Endothelial cell of umbilical vein (primary cell): ENCODE results near the gene B3GNT7. TPM values are rescaled to one million over a fixed set of nuclear protein-coding genes. Genes with fewer than 3 reads are reported as not detected.

Source experiments
- BruUV-seq: library from RNA; stranded (reverse); fragments of 400-500 nt; replicated peaks from 2 replicates; lab custom pipeline; 2021; lab: Mats Ljungman, UMichigan
- CTCF ChIA-PET: fragments of 300-600, 350-600 bp; sonication (Branson Sonifier 250); formaldehyde crosslinking; loops from one replicate; lab custom pipeline; 2021; ENCODE audit warnings: antibody characterized with exemption, inconsistent platforms; lab: Charles Lee
- POLR2A ChIA-PET: fragments of 300-600, 350-600 bp; sonication (Branson Sonifier 250); formaldehyde crosslinking; loops from one replicate; lab custom pipeline; 2021; ENCODE audit warnings: antibody characterized with exemption, inconsistent platforms; lab: Charles Lee
- DNase-seq: peaks from one replicate; pipeline ENCODE4 v3.0.0-alpha.2; 2011; ENCODE audit warnings: low read depth, low spot score
- FAIRE-seq: peaks from 2 replicates; lab custom pipeline; 2011; peaks lifted over from hg19 to GRCh38; lab: Jason Lieb, UNC
- H2AFZ ChIP-seq: 2 replicates; pipeline ENCODE4 v1.6.0; 2012; ENCODE audit warnings: low read depth, low read length, control low read depth, inconsistent platforms
- H3K27ac ChIP-seq: 2 replicates; pipeline ENCODE4 v1.5.1; 2011; ENCODE audit warnings: low read depth, mild to moderate bottlenecking, control low read depth, low read length, moderate library complexity; ENCODE audit not compliant: insufficient read depth
- H3K27me3 ChIP-seq, 2 experiments: 2 replicates each; pipeline versions ENCODE4 v1.6.0 to v1.6.1; 2011; ENCODE audit warnings: low read length in 2 of 2, mixed read lengths in 1 of 2; ENCODE audit not compliant: control insufficient read depth in 2 of 2, insufficient read depth in 2 of 2
- H3K36me3 ChIP-seq, 2 experiments: 2 replicates in 1 of 2; 3 replicates in 1 of 2; pipeline ENCODE4 v1.5.1; 2011; ENCODE audit warnings: low read length in 2 of 2, mild to moderate bottlenecking in 1 of 2, moderate library complexity in 1 of 2; ENCODE audit not compliant: control insufficient read depth in 2 of 2, insufficient read depth in 2 of 2; ENCODE audit errors: extremely low read depth in 1 of 2
- H3K4me1 ChIP-seq: 3 replicates; pipeline ENCODE4 v1.5.1; 2011; ENCODE audit warnings: mild to moderate bottlenecking, low read length; ENCODE audit not compliant: control insufficient read depth, insufficient read depth; ENCODE audit errors: extremely low read depth
- H3K4me2 ChIP-seq: 2 replicates; pipeline ENCODE4 v1.6.1; 2011; ENCODE audit warnings: low read length, control low read depth, mixed read lengths; ENCODE audit not compliant: insufficient read depth
- H3K4me3 ChIP-seq, 3 experiments: fragments of 200-600 bp in 1 of 3; sonication (generic), shearing (Covaris generic) in 1 of 3; replicated peaks in 1 of 3; 2 replicates each; pipeline ENCODE4 v1.5.1; 2011 to 2016; ENCODE audit warnings: control low read depth in 3 of 3, low read length in 3 of 3, mild to moderate bottlenecking in 2 of 3, inconsistent platforms in 1 of 3, low read depth in 1 of 3, moderate library complexity in 1 of 3; ENCODE audit not compliant: insufficient read depth in 1 of 3
- H3K79me2 ChIP-seq: 2 replicates; pipeline ENCODE4 v1.6.0; 2012; ENCODE audit warnings: low read length, inconsistent platforms; ENCODE audit not compliant: control insufficient read depth, insufficient read depth
- H3K9ac ChIP-seq: replicated peaks from 2 replicates; pipeline ENCODE3; 2011; ENCODE audit warnings: low read length, control low read depth; ENCODE audit not compliant: insufficient read depth; ENCODE audit errors: extremely low read depth
- H3K9me1 ChIP-seq: replicated peaks from 3 replicates; pipeline ENCODE4 v1.6.0; 2011; ENCODE audit warnings: mild to moderate bottlenecking, low read length; ENCODE audit not compliant: control insufficient read depth, insufficient read depth; ENCODE audit errors: extremely low read depth
- H3K9me3 ChIP-seq: replicated peaks from 2 replicates; pipeline ENCODE4 v1.5.1; 2012; ENCODE audit warnings: low read length, inconsistent platforms; ENCODE audit not compliant: control insufficient read depth, insufficient read depth
- H4K20me1 ChIP-seq: replicated peaks from 2 replicates; pipeline ENCODE3; 2011; ENCODE audit warnings: mild to moderate bottlenecking, low read length; ENCODE audit not compliant: control insufficient read depth, insufficient read depth; ENCODE audit errors: extremely low read depth
- CTCF ChIP-seq, 2 donors: IDR thresholded peaks; 1 replicate in 1 of 2; 2 replicates in 1 of 2; pipeline ENCODE4 v1.5.1; 2011; ENCODE audit warnings: low read length in 2 of 2, mild to moderate bottlenecking in 2 of 2, moderate library complexity in 2 of 2, control low read depth in 1 of 2, inconsistent platforms in 1 of 2, low read depth in 1 of 2; ENCODE audit not compliant: insufficient read depth in 1 of 2; ENCODE audit errors: extremely low read depth in 1 of 2
- EZH2 ChIP-seq: IDR thresholded peaks from 2 replicates; pipeline ENCODE4 v1.6.1; 2012; ENCODE audit warnings: borderline replicate concordance, low read depth, mild to moderate bottlenecking, moderate library complexity, low read length, inconsistent platforms; ENCODE audit not compliant: severe bottlenecking
- FOS ChIP-seq: IDR thresholded peaks from 2 replicates; pipeline ENCODE4 v1.6.1; 2011; ENCODE audit warnings: mild to moderate bottlenecking, low read length, moderate library complexity, borderline replicate concordance; ENCODE audit not compliant: insufficient read depth
- GATA2 ChIP-seq: IDR thresholded peaks from 2 replicates; pipeline ENCODE4 v1.7.0; 2011; ENCODE audit warnings: low read depth, mild to moderate bottlenecking, moderate library complexity, mixed read lengths, low read length; ENCODE audit not compliant: insufficient read length, insufficient read depth
- JUN ChIP-seq: IDR thresholded peaks from 2 replicates; pipeline ENCODE4 v1.6.1; 2011; ENCODE audit warnings: borderline replicate concordance, low read depth; ENCODE audit not compliant: insufficient read length, insufficient read depth
- MYC ChIP-seq: IDR thresholded peaks from one replicate; pipeline ENCODE4 v1.6.1; 2011; ENCODE audit warnings: mild to moderate bottlenecking, low read depth, low read length
- POLR2A ChIP-seq: IDR thresholded peaks from 2 replicates; pipeline ENCODE4 v1.6.1; 2012; ENCODE audit warnings: low read depth, mild to moderate bottlenecking, control low read depth, low read length
- POLR2AphosphoS5 ChIP-seq: IDR thresholded peaks from 2 replicates; pipeline ENCODE4 v1.6.1; 2012; ENCODE audit warnings: low read depth, mild to moderate bottlenecking, control low read depth, low read length, moderate library complexity; ENCODE audit not compliant: insufficient read depth
- dilution Hi-C: fragments of 300-500 bp; cut with MboI; formaldehyde crosslinking; loops from one replicate; pipeline ENCODE4 v1.15.0; 2019; ENCODE audit warnings: low sequenced_read_pairs; ENCODE audit not compliant: extremely low pct_ligation_motif_present
- intact Hi-C: fragments of 100-400 bp; cut with micrococcal nuclease; formaldehyde crosslinking; loops from one replicate; pipeline ENCODE4 v1.10.0; 2022
- polyA plus RNA-seq, 4 experiments: library from polyadenylated mRNA; depleted of rRNA in 3 of 4; stranded (reverse) in 3 of 4; unstranded in 1 of 4; fragments of >200 nt; gene quantifications; 2 replicates each; pipeline versions ENCODE4 v1.2.1 to v1.2.3, GENCODE V29; 2011 to 2012; ENCODE audit warnings: missing spikeins in 1 of 4
- total RNA-seq: library from RNA; stranded (reverse); gene quantifications from 2 replicates; pipeline ENCODE4 v1.2.3, GENCODE V29; 2021
- TF ChIP-seq, protein P1 (sequence below): IDR thresholded peaks from 2 replicates; pipeline ENCODE4 v1.6.1; 2011; ENCODE audit not compliant: insufficient read depth, insufficient read length

B3GNT7 gene
- total and polyA plus RNA-seq, 2 donors (not counting 3 experiments of a cell fraction or from before 2014, with no cell fraction given) = 0.39 to 1.2 TPM

GRCh38 chr2:231382116-231382515 lies 13.4 kb upstream of the B3GNT7 start:
- no peak for FAIRE-seq
- no TSS peak for BruUV-seq
- DNase-seq = no peak
- Histone ChIP-seq H3K79me2 (no peaks in the 10 kb centered on the region), H3K9me1 (no peaks in the 10 kb centered on the region), H3K36me3 (no peaks in the 10 kb centered on the region), H3K4me2 (no peak overlapping the region), H3K27me3 (no peaks in the 10 kb centered on the region), H3K4me3 (no peak overlapping the region), H3K9me3 (no peaks in the 10 kb centered on the region), H3K27ac (no peak overlapping the region), H3K9ac (no peak overlapping the region), H2AFZ (no peak overlapping the region), H4K20me1 (no peaks in the 10 kb centered on the region), H3K4me1 (no peaks in the 10 kb centered on the region)
- intact Hi-C loops = no loop called here
- ChIA-PET CTCF (no interaction called here), POLR2A (interaction anchor here (0.6 kb wide), 1 partner anchor 52 kb away, joined by 4 read pairs; no protein-coding TSS in a partner anchor)
- dilution Hi-C loops = no loop called here
- no peak for TF ChIP-seq EZH2
- no peak for TF ChIP-seq CTCF (IDR thresholded peaks at IDR 0.05; ENCODE audit: extremely low read depth in 1 of 2, insufficient read depth in 1 of 2, low read depth in 1 of 2, low read length in 2 of 2)
- TF ChIP-seq FOS = no peak
- no peak for TF ChIP-seq POLR2A
- no peak for TF ChIP-seq JUN
- TF ChIP-seq GATA2 = no peak
- TF ChIP-seq MYC = no peak
- TF ChIP-seq, protein P1, sequence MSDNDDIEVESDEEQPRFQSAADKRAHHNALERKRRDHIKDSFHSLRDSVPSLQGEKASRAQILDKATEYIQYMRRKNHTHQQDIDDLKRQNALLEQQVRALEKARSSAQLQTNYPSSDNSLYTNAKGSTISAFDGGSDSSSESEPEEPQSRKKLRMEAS = no peak
- no peak for TF ChIP-seq POLR2AphosphoS5
